Urinary bladder (tissue), 2 donors: ENCODE measurements around the gene OR2T5. TPM values are rescaled to one million over a fixed set of nuclear protein-coding genes. Genes with fewer than 3 reads are reported as not detected.

ENCODE experiments used
- polyA plus RNA-seq: library from polyadenylated mRNA; stranded (reverse); fragments of 200-250 nt; gene quantifications from one replicate; pipeline ENCODE4 v1.2.3, GENCODE V29; 2013
- total RNA-seq: library from RNA; depleted of rRNA; stranded (reverse); fragments of >200 nt; gene quantifications from one replicate; pipeline ENCODE4 v1.2.3, GENCODE V29; 2014
- donor health status: healthy.

The OR2T5 gene
- total and polyA plus RNA-seq, 2 donors = not detected

Other genes starting within 250 kb of the OR2T5 start
- not detected for gene OR2T33, start 210.6 kb upstream of the OR2T5 start, total RNA-seq
- not detected for gene OR2T33, start 210.6 kb upstream of the OR2T5 start, polyA plus RNA-seq
- gene OR2T12, start 185.2 kb upstream of the OR2T5 start, total RNA-seq = not detected
- not detected for gene OR2T12, start 185.2 kb upstream of the OR2T5 start, polyA plus RNA-seq
- not detected for gene OR2M7, start 164.0 kb upstream of the OR2T5 start, total RNA-seq
- gene OR2M7, start 164.0 kb upstream of the OR2T5 start, polyA plus RNA-seq = not detected
- gene OR14C36, start 139.8 kb upstream of the OR2T5 start, total RNA-seq = not detected
- gene OR14C36, start 139.8 kb upstream of the OR2T5 start, polyA plus RNA-seq = not detected
- gene OR2T4, start 126.9 kb upstream of the OR2T5 start, total RNA-seq = not detected
- not detected for gene OR2T4, start 126.9 kb upstream of the OR2T5 start, polyA plus RNA-seq
- gene OR2T6, start 112.8 kb upstream of the OR2T5 start, total RNA-seq = not detected
- gene OR2T6, start 112.8 kb upstream of the OR2T5 start, polyA plus RNA-seq = not detected
- gene OR2T1, start 85.5 kb upstream of the OR2T5 start, total RNA-seq = not detected
- gene OR2T1, start 85.5 kb upstream of the OR2T5 start, polyA plus RNA-seq = not detected
- gene OR2T2, start 43.0 kb upstream of the OR2T5 start, total RNA-seq = not detected
- gene OR2T2, start 43.0 kb upstream of the OR2T5 start, polyA plus RNA-seq = not detected
- gene OR2T3, start 15.2 kb upstream of the OR2T5 start, total RNA-seq = not detected
- gene OR2T3, start 15.2 kb upstream of the OR2T5 start, polyA plus RNA-seq = not detected
- not detected for gene OR2G6, start 19.5 kb downstream of the OR2T5 start, total RNA-seq
- gene OR2G6, start 19.5 kb downstream of the OR2T5 start, polyA plus RNA-seq = not detected
- gene OR2T29, start 74.2 kb downstream of the OR2T5 start, total RNA-seq = not detected
- not detected for gene OR2T29, start 74.2 kb downstream of the OR2T5 start, polyA plus RNA-seq
- not detected for gene OR2T34, start 86.2 kb downstream of the OR2T5 start, total RNA-seq
- gene OR2T34, start 86.2 kb downstream of the OR2T5 start, polyA plus RNA-seq = not detected
- not detected for gene OR2T10, start 109.1 kb downstream of the OR2T5 start, total RNA-seq
- gene OR2T10, start 109.1 kb downstream of the OR2T5 start, polyA plus RNA-seq = not detected
- gene OR2T11, start 146.5 kb downstream of the OR2T5 start, total RNA-seq = not detected
- gene OR2T11, start 146.5 kb downstream of the OR2T5 start, polyA plus RNA-seq = not detected
- not detected for gene OR2T35, start 156.7 kb downstream of the OR2T5 start, total RNA-seq
- gene OR2T35, start 156.7 kb downstream of the OR2T5 start, polyA plus RNA-seq = not detected
- not detected for gene OR2T27, start 166.9 kb downstream of the OR2T5 start, total RNA-seq
- gene OR2T27, start 166.9 kb downstream of the OR2T5 start, polyA plus RNA-seq = not detected
- not detected for gene OR14I1, start 214.2 kb downstream of the OR2T5 start, total RNA-seq
- not detected for gene OR14I1, start 214.2 kb downstream of the OR2T5 start, polyA plus RNA-seq